Measurements from ENCODE around the gene STYX.

DNA sequence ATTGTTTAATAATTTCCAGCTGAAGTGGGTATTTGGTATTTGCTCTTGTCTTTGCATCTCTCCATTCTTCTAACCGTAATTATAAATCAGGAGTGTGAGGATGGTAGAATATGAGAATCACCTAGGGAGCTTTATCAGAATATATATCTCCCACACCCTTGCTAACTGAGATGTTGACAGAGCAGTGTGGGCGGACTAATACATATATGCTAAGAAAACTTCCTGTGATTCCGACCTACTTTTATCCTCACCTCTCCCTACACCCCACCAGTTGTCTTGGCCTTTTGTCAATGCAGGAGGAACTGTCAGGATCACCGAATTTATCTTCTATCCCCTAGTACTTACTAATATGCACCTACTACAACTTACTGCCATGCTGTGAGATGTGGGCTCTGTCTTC lies 76.1 kb downstream of the STYX start:
- TF ChIP-seq, protein P1, sequence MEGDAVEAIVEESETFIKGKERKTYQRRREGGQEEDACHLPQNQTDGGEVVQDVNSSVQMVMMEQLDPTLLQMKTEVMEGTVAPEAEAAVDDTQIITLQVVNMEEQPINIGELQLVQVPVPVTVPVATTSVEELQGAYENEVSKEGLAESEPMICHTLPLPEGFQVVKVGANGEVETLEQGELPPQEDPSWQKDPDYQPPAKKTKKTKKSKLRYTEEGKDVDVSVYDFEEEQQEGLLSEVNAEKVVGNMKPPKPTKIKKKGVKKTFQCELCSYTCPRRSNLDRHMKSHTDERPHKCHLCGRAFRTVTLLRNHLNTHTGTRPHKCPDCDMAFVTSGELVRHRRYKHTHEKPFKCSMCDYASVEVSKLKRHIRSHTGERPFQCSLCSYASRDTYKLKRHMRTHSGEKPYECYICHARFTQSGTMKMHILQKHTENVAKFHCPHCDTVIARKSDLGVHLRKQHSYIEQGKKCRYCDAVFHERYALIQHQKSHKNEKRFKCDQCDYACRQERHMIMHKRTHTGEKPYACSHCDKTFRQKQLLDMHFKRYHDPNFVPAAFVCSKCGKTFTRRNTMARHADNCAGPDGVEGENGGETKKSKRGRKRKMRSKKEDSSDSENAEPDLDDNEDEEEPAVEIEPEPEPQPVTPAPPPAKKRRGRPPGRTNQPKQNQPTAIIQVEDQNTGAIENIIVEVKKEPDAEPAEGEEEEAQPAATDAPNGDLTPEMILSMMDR (conservative IDR thresholded peaks at IDR 0.05): no peak
- TF ChIP-seq EZH2 (IDR thresholded peaks at IDR 0.05; ENCODE audit: low read depth): no peak
